KMS-11 (cell line): ENCODE data around the gene CAMTA1.

Experiments
- H2AFZ ChIP-seq: fragments of 200-600 bp; sonication (generic); 2 replicates; pipeline ENCODE4 v1.6.1; 2016; ENCODE audit warnings: antibody characterized with exemption, mixed run types, low read depth
- H3K27ac ChIP-seq: fragments of 200-600 bp; sonication (generic); 2 replicates; pipeline ENCODE4 v1.6.1; 2016; ENCODE audit warnings: mild to moderate bottlenecking, mixed run types
- H3K27me3 ChIP-seq: fragments of 200-600 bp; sonication (generic); 2 replicates; pipeline ENCODE4 v1.6.1; 2017; ENCODE audit warnings: mild to moderate bottlenecking, low read depth, mixed run types, moderate library complexity; ENCODE audit not compliant: insufficient read depth
- H3K36me3 ChIP-seq: fragments of 200-600 bp; sonication (generic); 2 replicates; pipeline ENCODE4 v1.6.1; 2017; ENCODE audit warnings: mild to moderate bottlenecking, mixed run types; ENCODE audit not compliant: insufficient read depth
- H3K4me1 ChIP-seq: fragments of 200-600 bp; sonication (generic); 2 replicates; pipeline ENCODE4 v1.6.1; 2016; ENCODE audit warnings: mild to moderate bottlenecking, low read depth, mixed run types; ENCODE audit not compliant: poor library complexity, severe bottlenecking
- H3K4me2 ChIP-seq: fragments of 200-600 bp; sonication (generic); 2 replicates; pipeline ENCODE4 v1.7.0; 2016; ENCODE audit warnings: mild to moderate bottlenecking, mixed run types
- H3K4me3 ChIP-seq: fragments of 200-600 bp; sonication (generic); IDR thresholded peaks from 2 replicates; pipeline ENCODE4 v1.6.1; 2017; ENCODE audit warnings: low read depth, low read length, mixed read lengths; ENCODE audit not compliant: insufficient read depth
- H3K79me2 ChIP-seq: fragments of 200-600 bp; sonication (generic); 2 replicates; pipeline ENCODE4 v1.6.1; 2016; ENCODE audit warnings: low read depth, mixed run types; ENCODE audit not compliant: insufficient read depth
- H3K9ac ChIP-seq: fragments of 200-600 bp; sonication (generic); 2 replicates; pipeline ENCODE4 v1.6.1; 2016; ENCODE audit warnings: mild to moderate bottlenecking, mixed run types
- H4K20me1 ChIP-seq: fragments of 200-600 bp; sonication (generic); 2 replicates; pipeline ENCODE4 v1.6.1; 2016; ENCODE audit warnings: mild to moderate bottlenecking, mixed run types; ENCODE audit not compliant: insufficient read depth
- TF ChIP-seq, protein P1 (sequence below): fragments of 200-600 bp; sonication (generic); conservative IDR thresholded peaks from 2 replicates; pipeline ENCODE4 v1.6.1; 2017; ENCODE audit warnings: low read depth, mild to moderate bottlenecking, antibody characterized with exemption, low read length, moderate library complexity, mixed read lengths

The CAMTA1 gene

DNA sequence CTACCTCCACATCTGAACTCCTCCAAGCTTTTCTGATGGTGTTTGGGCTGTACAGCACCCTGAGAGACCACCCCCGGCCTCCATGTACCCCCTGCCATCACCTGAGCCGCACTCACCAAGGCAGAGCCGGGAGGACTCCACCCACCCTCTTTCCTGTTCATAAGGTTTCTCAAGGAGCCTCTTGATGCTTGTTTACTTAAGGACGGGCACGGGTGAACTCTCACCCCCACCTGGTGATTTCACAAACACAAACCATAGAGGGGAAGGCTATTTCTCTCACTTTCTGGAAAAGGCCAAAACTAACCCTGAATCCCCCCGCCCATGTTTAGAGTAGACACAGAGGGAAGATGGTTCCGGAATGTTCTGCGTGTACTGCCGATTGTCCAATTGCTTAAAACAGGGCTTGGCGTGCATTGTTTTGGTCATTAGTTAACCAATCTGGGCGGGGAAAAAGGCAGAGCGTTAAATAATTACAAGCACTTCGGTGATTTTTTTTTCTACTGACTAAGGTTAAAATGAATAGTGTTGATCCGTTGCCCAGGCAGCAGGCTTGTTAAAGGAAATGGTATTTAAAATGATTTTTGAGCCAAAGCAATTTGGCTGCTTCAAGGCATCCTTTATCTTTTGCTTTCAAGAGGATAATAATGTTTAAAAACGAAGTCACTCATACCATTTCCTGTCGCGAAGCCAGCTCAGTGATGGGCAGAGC is 706.0 kb downstream of the CAMTA1 start:
- no peaks in the 10 kb centered on the region for H4K20me1 ChIP-seq
- no peak overlapping the region for H2AFZ ChIP-seq
- no peak overlapping the region for H3K27ac ChIP-seq
- H3K4me2 ChIP-seq: no peak overlapping the region
- H3K36me3 ChIP-seq: no peaks in the 10 kb centered on the region
- peaks cover 26% of the 10 kb centered on the region; the same call in 1 of the 2 replicates for H3K27me3 ChIP-seq
- no peaks in the 10 kb centered on the region for H3K4me1 ChIP-seq
- H3K4me3 ChIP-seq: no peak overlapping the region
- no peak overlapping the region for H3K9ac ChIP-seq
- H3K79me2 ChIP-seq: no peaks in the 10 kb centered on the region
- TF ChIP-seq, protein P1, sequence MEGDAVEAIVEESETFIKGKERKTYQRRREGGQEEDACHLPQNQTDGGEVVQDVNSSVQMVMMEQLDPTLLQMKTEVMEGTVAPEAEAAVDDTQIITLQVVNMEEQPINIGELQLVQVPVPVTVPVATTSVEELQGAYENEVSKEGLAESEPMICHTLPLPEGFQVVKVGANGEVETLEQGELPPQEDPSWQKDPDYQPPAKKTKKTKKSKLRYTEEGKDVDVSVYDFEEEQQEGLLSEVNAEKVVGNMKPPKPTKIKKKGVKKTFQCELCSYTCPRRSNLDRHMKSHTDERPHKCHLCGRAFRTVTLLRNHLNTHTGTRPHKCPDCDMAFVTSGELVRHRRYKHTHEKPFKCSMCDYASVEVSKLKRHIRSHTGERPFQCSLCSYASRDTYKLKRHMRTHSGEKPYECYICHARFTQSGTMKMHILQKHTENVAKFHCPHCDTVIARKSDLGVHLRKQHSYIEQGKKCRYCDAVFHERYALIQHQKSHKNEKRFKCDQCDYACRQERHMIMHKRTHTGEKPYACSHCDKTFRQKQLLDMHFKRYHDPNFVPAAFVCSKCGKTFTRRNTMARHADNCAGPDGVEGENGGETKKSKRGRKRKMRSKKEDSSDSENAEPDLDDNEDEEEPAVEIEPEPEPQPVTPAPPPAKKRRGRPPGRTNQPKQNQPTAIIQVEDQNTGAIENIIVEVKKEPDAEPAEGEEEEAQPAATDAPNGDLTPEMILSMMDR: no peak

DNA sequence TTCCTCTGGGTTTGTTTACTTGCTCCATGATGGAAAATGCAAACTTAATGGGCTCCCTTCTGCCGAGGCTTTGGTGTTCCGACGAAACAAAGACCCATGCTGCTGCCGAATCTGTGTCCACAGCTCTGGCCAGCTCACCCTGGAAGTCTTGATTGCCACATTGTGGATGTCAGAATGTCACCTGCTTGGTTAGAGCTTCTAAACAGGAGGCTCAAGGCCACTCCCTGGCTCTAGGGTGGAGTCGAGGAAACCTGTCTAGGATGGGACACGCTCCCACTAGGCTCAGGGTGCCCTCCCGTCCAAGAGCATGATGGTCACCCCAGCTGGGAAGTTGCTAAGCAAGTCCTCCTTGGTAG is 706.5 kb downstream of the CAMTA1 start:
- no peaks in the 10 kb centered on the region for H3K79me2 ChIP-seq
- no peak overlapping the region for H3K4me3 ChIP-seq
- H3K27me3 ChIP-seq: peaks cover 29% of the 10 kb centered on the region; the same call in 1 of the 2 replicates
- H3K9ac ChIP-seq: no peak overlapping the region
- H3K36me3 ChIP-seq: no peaks in the 10 kb centered on the region
- H3K27ac ChIP-seq: no peak overlapping the region
- H2AFZ ChIP-seq: no peak overlapping the region
- no peaks in the 10 kb centered on the region for H3K4me1 ChIP-seq
- H3K4me2 ChIP-seq: no peak overlapping the region
- no peaks in the 10 kb centered on the region for H4K20me1 ChIP-seq
- TF ChIP-seq, protein P1: no peak

- Histone ChIP-seq H4K20me1 (no peaks in the 10 kb centered on the region), H3K4me1 (no peaks in the 10 kb centered on the region), H3K36me3 (no peaks in the 10 kb centered on the region), H2AFZ (no peak overlapping the region), H3K9ac (no peak overlapping the region), H3K79me2 (no peaks in the 10 kb centered on the region), H3K4me2 (no peak overlapping the region), H3K4me3 (no peak overlapping the region), H3K27ac (no peak overlapping the region), H3K27me3 (peaks cover 29% of the 10 kb centered on the region; the same call in 1 of the 2 replicates)
- TF ChIP-seq, protein P1: no peak
Observed at GRCh38 chr1:7493711-7494454, 708.6 kb downstream of the CAMTA1 start.

DNA sequence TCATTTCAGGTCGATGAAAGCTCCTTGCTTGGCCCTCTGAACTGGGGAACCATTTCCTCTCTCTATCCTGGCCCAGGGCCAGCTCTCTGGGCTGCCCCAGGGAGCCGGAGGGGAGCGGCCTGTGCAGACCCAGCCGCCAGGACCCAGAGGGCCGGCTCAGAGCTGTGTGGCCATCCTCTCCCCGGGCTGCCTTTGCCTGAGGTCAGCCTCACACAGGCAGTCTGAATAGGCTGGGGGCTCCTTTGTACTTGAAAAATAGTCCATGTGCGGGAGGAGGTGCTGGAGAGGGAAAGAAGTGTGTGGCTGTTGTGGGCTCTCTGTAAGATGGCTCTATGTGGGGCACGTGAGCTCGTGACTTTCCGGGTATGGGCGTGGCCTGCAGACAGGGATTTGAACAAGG is 710.7 kb downstream of the CAMTA1 start:
- Histone ChIP-seq H3K4me3 (no peak overlapping the region), H3K4me2 (no peak overlapping the region), H3K27me3 (peaks cover 25% of the 10 kb centered on the region; the same call in 1 of the 2 replicates), H3K27ac (no peak overlapping the region), H4K20me1 (no peaks in the 10 kb centered on the region), H3K36me3 (no peaks in the 10 kb centered on the region), H2AFZ (no peak overlapping the region), H3K79me2 (no peaks in the 10 kb centered on the region), H3K4me1 (no peaks in the 10 kb centered on the region), H3K9ac (no peak overlapping the region)
- TF ChIP-seq, protein P1: no peak
